Superior temporal gyrus (tissue), 1 donor: ENCODE data around the gene BCL2.

Source experiments
- DNase-seq: peaks from one replicate; pipeline ENCODE4 v3.0.0-alpha.2; 2016; ENCODE audit errors: extremely low spot score

Gene BCL2

DNA sequence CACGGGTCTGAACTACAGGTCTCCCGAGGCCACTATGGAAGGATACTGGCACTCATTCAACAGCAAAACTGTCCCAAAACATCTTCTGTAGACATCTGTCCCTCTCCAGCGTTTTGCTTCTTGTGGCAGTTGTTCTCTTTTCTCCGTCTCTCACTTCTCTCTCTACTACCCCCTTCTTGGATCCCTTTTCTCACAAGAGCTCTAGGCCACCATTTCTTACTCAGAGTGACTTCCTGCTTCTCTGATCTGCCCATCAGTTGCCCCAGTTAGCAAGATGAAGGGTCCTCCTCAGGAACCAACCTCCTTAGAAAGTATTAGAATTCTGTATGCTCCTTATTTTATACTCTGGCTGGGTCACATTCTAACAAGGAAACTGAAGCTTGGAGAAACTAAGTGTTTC is 32.6 kb downstream of the BCL2 start:
- no peak for DNase-seq

DNA sequence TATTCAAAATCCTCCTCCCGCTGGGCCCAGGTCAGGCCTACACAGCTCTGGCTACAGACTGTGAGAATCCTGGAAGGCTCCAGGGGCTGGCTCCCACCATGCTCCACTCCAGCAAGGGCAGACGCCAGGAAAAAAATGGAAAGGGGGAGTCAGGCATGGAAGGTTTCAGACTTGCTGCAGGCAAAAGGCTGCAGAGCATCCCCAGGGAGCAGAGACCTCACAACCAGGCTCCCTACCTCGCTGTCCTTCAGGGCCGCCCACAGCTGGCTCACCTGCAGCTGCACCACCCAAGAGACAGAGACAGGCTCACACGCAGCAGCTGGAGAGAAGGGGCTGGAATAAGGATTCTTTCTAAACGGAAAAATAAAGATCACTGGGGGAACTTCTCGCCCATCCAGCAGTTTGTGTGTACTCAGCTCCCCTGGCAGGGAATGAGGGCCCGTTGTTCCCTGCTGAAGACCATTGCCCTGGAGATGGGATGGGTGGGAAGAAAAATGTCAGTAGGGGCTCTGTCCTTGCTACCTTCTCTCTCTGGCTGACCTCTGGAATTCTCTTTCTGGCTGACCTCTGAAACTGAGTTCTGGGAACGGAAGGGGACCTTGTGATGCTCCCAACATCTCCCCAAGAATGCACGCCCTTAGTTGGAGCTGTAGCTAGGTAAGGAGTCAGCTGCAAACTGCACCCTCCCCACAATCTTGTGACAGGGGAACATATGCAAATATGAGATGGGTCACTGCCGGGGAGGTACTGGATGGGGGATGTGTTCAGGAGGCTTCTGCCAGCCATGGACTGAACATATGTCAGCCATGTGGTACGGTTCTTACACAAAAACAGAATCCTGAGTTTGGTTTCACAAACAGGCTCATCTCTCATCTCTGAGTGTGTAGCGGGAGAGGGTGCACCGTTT is 34.5 kb downstream of the BCL2 start:
- no peak for DNase-seq

DNA sequence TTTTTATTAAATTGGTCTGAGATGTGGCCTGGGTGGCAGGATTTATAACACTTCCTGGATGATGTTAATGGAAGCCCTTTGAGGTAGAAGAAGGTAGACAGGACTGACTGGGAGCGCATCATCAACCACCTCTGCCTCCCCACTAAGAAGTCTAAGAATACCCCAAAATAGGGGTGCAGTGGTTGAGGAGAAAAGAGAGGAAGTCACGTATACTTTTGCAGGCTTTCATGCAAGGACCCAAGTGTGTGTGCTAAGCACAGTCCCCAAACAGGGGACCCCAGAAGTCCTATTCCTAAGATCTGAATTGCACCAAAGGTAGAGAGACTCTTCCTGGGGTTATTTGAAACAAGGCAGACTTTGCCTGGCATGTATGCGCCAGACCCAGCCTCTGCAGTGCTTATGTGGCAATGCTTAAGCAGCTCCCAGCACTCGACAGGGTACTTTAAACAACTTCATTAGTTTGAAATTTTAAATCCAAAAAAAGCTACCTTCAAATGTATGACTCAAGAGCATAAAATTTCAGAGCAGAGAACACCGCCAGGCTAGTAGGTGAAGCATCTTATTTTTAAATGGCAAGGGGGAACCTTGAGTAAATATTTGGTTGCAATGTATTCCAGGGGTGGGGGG is 35.3 kb downstream of the BCL2 start:
- DNase-seq, result no peak

DNA sequence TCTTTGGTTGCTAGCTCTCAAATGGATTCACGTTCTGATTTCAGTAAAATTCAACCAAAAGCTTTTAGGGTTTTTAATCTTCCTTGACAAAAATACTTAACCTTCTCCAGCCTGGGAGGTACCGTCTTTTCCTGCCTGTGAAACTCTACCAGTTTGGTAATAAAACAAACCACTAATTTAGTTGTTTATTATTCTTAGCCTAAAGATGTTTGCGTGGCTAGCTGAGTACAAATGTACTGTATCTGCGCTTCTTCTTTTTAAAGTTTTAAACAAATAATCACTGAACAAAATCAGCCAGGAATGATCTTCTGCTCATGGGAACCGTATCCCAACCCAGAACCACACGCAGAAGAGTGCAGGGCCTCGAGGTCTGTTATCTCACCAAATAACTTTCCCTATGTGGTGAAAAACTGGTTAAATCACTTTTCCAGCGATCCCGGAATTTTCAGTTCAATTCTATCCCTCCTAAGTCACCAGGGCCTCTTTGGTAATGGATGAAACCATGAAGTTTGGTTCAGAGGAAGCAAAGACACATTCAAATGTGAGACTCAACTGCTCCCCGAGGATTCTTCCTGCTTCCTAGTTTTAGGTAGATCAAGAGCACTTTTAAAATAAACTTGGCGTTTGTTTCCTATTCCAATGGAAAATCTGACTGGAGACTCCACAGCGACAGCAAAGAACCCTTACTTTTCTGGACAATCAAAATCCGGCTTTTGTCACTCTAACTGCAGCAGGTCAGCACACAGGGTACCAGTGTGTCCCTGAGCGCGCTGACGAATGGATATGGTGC is 36.1 kb downstream of the BCL2 start:
- DNase-seq, result no peak

DNA sequence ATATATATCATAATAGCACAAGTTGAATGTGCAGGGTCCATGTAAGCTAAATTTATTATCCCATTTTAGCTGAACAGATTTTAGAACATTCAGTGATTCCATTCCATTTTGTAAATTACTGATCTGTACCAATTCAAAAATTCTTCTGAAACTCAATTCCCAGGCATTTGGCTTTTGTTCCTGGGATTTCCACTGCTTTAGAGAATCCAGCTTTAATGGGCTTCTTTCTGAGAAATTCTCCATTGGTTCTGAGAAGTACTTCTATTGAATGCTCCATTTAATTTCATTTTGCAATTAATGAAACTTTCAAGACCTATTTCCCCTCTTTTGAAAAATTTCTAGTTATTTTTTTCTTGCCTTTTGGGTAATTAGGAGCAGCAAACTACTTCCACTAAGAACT is 36.8 kb downstream of the BCL2 start:
- DNase-seq, result no peak

DNA sequence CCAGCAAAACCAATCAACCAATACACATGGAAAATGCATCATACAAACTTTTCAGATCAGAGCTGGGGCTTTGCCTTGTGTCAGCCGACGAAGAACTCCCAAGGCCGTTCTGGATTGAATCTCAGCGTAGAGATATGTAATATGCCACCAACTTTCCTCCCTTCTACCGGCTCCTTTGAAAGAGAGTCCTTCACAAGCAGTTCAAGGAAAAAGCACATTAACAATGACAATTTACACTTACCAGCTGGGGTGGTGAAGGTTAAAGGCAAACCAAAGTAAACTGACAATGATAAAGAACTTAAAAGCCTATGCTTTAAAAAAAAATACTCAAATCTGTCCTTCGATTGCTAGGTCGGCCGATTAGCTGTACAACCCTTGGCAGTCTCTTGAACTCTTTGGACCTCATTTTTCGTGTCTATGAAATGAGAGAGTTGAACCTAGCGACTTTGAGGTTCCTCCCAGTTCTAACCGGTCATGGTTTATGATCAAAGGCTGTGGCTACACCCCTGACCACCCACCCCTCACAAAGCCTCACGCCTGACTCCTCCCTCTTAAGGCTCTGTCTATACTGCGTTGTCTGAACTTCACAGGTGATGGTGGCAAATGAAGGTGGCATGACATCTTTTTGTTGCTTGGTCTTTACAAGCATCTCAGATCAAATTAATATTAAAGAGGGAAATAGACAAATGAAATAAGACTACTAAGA is 46.2 kb downstream of the BCL2 start:
- no peak for DNase-seq

DNA sequence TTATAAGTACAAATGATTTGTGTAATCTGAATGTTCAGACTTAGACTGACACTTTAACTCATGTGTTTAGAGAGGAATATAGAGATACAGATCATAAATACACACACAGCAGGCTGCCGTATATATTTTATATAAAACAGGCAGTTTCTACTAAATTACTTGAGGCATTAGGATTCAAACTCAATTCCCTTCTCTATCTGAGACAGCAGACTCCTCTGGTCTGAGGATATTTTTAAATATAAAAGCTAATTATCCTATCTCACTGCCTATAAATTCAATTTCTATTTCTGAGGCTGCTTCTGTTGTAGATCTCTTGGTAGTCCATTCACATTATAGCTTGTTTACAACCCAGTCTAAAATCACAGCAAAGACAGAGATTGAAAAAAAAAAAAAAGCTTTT is 46.9 kb downstream of the BCL2 start:
- no peak for DNase-seq

DNA sequence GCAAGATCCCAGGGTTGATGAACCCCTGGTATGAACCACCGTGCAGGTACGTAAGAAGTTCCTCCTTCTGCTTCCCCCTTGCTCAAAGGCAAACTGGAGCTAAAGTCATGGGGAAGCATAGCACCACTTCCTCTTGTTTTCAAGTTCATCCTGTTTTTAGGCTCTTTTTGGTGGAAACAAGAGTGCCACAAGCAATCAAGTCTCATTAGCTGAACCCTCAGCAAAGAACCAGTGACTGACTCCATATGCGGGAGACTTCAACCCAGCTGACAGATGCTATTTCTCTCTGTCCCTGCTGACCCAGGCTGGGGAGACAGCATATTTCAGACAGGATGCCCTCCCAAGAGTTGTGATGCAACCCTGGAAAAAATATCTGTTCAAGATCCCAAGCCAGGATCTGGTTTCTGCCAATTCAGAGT is 47.7 kb downstream of the BCL2 start:
- no peak for DNase-seq

DNA sequence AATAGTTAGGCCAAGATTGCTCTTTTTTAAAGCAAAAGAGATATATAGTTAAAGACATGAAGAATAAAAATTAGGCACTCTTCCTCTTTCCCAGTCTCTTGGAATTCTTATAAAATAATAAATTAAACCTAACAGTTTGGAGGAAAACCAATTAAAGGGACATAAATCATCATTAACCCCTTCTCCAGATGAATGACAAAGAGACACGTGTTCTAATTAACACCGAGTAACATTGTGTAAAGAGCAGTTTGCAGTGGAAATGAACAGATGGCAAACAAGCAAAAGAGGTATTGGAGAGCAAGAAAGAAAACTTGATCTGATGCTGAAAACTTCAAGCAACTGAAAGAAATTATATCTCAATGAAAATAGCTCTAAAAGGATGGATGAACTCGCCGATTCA is 48.4 kb downstream of the BCL2 start:
- no peak for DNase-seq

DNA sequence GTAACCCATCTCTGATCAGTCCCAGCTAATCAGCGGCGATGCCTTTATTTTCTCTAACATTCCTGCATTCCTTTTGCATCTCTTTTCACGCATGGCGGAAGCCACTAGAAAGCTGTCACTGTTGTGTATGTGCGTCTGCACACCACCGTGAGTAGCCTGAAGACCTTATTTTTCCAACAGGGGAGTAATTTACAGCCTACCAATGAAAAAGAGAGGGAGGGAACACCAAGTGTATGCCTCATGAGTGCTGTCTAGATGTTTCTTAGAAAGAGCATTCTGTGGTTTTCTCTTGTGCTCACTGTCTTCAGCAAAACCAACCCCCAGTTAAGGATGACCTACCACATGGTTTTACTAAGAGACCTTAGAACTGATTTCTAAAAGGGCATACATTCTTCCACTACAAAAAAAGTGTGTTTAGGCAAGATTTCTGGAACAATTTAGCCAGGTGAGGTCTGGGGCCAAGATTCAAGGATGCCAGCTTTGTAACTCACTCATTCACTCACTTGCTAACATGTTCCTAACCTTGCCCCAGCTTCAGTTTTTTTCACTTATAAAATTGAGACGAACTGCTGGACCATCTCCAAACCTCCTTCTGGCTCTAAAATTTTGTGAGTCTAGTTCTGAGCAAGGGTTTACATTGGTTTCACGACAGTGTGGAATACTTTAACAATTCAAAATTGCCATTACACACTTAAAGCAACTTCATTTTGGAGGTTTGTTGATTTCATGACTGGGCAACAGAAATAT is 51.4 kb downstream of the BCL2 start:
- no peak for DNase-seq

DNA sequence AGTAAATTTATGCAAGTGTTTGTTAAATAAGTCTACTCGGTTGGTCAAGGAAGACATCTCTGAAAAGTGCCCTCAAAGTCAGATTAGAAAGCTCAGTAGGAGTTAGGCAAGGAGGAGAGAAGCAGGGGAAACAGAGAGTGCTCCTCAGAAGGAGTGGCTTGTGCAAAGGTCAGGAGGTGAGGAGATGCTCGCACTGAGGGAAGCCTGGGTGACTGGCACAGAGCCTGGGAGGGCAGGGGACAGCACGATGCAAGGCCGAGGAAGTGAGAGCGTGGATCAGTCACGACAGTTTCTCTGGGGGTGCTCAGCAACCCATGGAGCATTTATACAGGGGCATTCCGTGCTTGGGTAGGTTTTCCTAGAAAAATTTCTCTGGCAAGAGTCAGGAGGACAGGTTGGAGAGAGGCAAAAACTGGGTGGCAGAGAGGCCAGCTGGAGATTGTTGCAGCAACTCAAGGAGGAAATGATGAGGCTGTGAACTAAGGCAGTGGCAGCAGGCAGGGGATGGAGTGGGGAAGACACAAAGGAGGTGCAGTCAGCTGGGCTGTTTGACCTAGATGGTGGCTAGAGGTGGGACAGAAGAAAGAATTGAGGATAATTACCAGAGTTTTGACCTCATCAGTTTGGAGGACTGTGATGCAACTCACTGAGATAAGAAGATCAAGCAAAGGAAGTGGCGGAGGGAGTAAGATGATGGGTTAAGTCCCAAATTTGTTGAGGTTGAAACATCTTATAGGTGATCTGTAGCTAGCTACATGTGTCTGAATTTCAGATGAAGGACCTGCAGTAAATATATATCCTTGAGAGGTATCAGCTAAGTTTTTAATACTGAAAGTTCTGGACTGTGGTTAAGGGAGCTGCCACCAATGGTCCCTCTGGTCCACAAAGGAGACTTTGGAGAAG is 52.4 kb downstream of the BCL2 start:
- DNase-seq, result no peak

DNA sequence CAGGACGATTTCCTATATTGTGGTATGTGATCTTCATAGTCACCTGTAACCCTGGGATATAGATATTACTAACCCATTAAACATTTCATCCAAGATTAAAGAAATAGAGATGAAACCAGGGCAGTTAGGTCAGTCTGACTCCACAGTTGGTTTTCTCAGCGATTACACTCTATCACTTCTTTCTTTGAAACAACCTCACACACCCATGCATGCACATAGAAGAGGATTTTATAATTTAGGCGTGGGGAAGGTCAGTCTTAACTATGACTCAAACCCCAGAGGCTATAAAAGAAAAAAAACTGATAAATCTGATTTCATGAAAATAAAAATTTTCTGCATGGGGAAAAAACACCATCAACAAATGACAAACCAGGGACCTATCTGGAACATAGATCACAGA is 54.2 kb downstream of the BCL2 start:
- DNase-seq, result no peak

DNA sequence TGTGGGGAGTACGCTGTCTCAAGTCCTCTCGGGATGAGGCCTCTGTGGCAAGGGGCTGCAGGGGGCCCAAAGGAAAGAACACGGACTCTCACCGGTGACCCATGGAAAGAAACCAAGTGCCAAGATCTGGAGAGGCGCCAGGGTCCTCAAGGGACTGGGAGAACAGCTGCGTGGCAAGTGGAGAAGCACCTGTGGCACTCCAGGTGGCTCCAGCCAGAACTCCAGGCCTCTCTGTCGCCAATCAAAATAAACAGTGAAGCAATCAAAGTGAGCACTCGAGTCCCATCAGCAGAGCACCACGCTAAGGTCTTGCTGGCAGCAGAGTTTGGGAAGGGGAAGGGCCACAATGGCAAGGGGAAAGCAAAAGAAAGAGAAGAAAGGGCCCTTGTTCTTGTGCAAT is 54.7 kb downstream of the BCL2 start:
- DNase-seq, result no peak

DNA sequence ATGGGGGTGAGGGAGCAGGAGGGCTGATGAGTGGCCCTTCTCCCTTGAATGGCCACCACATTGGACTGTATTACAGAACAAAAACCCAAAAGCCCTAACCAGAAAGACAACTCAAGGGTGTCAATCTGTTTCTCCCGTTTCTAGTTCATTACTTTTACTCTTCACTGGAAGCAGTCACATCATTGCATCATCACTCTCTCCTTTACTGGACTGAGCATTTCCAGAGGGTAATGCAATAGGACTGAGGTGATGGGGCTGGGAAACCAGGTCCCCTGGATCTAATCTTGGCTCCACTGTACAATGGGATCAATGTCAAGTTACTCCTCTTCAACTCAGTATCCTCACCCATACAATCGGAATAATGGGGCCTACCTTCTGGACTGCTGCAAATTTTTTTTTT is 56.1 kb downstream of the BCL2 start:
- no peak for DNase-seq

DNA sequence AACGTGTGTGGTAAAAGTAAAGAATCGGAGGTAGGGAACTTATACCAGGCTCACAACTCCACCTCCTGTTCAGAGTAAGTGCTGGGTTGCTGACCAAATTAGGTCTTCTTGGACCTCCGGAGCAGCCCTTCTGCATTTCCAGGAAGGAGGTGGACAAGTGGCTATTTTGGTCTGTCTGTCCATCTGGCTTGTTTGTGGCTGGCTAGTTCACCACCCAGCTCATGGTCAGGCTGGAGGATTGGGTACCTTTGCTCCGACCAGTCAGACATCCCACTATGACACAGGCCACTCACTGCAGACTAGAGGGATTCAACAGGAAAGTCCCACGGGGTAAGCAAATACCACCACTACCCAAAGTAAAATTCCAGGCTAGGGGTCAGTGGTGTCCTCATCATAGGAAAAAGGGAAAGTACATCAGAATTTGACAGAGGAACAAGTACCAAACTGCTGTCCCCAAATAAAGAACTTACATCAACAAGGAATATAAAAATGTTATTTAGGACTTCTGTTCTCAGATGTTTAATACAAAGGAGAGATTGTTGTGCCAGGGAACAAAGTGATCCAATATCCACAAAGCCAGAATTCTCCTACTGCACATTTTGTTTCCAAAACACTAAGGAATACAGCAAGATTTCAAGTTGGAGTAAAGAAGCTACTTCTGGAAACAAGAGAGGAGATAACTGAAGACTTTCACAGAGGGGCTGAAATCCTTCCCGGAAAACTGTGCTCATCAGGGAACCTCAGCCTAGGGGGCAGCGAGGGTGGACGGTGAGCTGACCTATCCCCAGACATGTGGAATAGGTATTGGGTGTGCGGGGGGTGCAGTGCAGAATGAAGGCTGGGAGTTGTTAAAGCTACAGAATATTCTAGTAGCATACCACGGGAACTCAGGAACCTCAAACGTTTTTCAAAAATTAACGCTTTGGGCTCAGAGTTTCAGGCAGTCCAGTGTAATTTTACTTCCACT is 56.9 kb downstream of the BCL2 start:
- peak; percentile 81 for DNase-seq

DNA sequence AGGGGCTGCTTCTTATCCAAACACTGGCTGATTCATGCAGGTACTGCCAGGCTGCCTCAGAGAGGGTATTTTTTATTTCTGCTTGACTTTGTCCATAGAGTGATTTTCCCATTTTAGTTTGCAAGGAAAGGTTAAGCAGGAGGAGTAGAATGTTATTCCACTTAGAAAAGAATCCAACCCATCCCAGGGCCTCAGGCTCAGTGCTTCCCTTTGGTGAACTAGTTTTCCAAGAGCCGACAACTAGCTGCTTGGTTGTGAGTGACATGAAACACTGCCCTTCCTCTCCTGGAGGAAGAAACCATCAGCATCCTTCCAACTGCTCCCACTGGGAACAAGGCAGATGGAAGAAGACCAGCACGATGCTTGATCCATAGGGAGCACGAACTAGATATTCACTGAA is 58.5 kb downstream of the BCL2 start:
- no peak for DNase-seq

DNA sequence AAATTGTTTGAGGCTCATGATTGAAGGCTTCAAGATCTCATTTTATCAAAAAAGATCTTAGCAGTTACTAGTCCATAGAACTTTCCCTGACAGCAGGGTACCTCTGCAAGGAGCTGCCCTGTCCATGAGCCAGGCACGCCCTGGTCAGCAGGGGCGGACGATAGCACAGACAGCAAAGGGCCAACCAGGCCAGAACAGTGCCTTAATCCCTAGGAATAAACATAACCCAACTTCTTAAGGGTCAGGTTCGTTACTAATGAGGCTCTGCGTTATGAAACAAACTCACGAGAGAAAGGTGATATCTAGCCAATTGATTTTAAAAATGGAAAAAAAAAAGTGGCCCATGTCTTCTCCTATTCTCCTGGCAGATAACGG is 59.2 kb downstream of the BCL2 start:
- no peak for DNase-seq

DNA sequence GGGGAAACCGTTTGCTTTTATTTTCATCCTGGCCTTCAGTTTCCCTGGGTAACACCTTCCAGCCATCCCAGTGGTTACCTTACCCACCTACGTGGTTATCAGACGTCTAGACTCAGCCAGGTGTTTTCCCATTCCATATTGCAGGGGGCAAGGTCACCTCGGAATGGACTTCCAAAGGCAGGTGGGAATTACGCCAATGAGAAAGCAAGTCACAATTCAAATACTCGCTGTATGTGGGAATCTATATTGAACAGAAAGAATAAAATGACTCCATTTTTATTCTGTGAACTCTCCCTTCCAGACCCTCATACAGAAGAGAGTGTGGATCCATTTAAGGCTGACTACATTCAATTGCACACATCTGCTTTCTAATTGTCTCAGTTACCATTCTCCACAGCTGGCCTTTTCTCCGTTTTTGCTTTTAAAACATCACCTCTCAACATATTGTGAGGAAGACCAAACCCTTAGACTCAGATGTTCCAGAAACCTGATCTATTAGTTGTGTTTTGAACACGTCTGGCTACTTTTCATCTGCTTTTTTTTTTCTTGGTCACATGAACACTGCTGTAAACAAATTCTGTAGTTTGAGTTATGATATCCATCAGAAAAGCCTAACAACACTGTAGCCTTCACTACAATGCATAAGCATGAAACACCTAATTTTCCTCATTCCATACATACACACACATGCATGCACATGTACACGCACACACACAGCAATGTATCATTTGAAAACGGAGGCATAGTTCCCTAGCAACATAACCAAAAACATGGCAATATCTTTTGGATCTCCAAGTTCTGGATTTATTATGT is 59.8 kb downstream of the BCL2 start:
- DNase-seq, result no peak
